HUES6 (cell line): Measurements from ENCODE around the gene DPP7.

ENCODE experiments used
- H3K27ac ChIP-seq: 2 replicates; pipeline ENCODE4 v1.7.0; 2013; ENCODE audit warnings: low read depth, mild to moderate bottlenecking, low read length, inconsistent platforms
- H3K27me3 ChIP-seq: 2 replicates; pipeline ENCODE4 v1.6.1; 2013; ENCODE audit warnings: low read length; ENCODE audit not compliant: control insufficient read depth, insufficient read depth
- H3K36me3 ChIP-seq: 2 replicates; pipeline ENCODE4 v1.6.1; 2013; ENCODE audit warnings: low read length; ENCODE audit not compliant: control insufficient read depth, insufficient read depth
- H3K4me1 ChIP-seq: 2 replicates; pipeline ENCODE4 v1.6.1; 2013; ENCODE audit warnings: low read length; ENCODE audit not compliant: control insufficient read depth, insufficient read depth
- H3K4me3 ChIP-seq: 2 replicates; pipeline ENCODE4 v1.5.1; 2013; ENCODE audit warnings: low read depth, low read length
- H3K9ac ChIP-seq: one replicate; pipeline ENCODE4 v1.6.1; 2013; ENCODE audit warnings: mild to moderate bottlenecking, low read length
- H3K9me3 ChIP-seq: 2 replicates; pipeline ENCODE4 v1.6.1; 2013; ENCODE audit warnings: low read depth, low read length; ENCODE audit not compliant: control insufficient read depth, insufficient read depth

DPP7 gene

DNA sequence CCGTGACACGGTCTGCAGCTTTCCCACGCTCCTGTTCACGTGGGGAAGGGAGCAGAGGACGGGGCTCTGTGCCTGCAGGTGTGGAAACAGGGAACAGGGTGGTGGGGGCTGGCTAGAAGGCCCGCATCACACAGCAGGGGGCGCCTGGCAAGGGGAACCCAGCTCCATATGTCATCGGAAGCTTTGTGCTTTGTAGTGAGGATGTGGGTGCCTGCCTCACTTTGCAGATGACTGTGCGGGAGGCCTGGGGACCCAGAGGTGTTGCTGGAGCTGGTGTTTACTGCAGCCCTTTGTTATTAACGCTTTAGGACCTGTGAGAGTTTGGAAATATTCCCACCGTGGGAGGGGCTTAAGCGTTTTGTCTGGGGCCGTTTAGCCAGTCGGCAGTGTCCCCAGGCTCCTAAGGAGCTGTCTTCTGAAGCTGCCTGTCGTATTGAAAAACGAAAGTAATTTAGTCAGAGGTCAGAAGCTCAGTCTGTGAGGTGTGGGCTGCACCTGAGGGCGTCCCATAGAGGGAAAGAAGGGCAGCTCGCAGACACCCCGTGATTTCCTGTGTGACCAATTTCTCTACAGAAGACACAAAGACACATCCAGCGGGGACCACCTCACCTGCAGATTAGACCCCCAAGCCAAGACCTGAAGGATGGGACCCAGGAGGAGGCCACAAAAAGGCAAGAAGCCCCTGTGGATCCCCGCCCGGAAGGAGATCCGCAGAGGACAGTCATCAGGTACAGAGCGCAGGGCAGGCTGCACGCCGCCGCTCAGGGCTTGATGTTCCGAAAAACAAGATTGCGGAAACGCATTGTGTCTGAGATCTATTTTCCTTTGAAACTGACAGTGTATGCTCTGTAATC, 18.6 kb downstream of the DPP7 start:
- Histone ChIP-seq H3K4me3 (no peak overlapping the region), H3K4me1 (no peaks in the 10 kb centered on the region), H3K9ac (no peak overlapping the region), H3K27ac (no peak overlapping the region), H3K36me3 (peaks cover 47% of the 10 kb centered on the region), H3K9me3 (no peaks in the 10 kb centered on the region), H3K27me3 (no peaks in the 10 kb centered on the region)

DNA sequence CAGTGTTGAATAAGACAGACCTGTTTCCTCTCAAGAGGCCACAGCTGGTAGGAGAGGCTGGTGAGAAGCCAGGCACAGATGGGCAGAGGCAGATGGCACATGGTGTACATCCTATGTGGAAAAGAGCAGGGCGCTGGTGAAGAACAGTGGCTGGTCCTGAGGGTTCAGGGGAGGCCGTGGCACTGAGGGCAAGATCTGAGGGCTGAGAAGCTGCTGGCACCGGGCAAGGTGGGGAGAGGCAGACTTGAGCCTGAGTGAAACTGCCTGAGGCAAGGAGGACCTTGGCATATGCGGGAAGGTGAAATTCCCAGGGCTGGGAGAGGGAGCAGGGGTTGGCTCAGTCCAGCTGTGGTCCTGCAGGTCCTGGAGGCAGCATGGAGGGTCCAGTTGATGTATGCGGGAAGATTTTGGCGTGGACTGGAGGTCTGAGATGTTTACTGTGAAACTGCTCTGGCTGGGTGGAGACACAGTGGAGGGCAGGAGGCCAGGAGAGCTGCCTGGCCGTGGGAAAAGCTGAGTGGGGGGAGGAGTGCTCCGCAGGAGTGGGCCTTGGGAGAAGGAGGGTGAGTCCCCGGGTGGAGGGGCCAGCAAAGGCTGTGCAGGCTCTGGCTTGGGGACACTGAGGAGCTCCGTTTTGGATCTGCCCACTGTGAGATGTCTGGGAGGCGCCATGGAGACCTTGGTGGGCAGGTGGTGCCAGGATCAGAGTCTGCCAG, 25.1 kb downstream of the DPP7 start:
- Histone ChIP-seq H3K9me3 (no peaks in the 10 kb centered on the region), H3K27me3 (peaks cover 3% of the 10 kb centered on the region; the same call in 1 of the 2 replicates), H3K9ac (no peak overlapping the region), H3K36me3 (peaks cover 13% of the 10 kb centered on the region), H3K4me3 (no peak overlapping the region), H3K4me1 (peaks cover 5% of the 10 kb centered on the region; the same call in 1 of the 2 replicates), H3K27ac (no peak overlapping the region)

DNA sequence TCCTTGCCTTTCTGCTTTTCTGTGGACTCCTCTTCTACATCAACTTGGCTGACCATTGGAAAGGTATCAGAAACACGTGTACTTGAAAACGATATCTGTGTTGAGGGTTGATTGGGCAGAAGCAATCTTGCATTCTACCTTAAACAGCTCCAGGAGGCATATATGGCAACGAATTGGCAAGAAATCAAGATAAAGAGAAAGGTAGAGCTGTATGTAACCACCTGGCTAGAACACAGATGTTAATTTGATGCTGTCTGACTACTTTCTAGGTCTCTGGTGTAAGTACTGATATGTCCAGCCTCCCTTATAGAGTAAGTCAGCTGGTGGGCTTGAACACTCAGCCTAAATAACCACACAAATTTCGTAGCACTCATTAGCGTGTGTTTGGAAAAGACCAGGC, 26.4 kb downstream of the DPP7 start:
- no peaks in the 10 kb centered on the region for H3K9me3 ChIP-seq
- H3K9ac ChIP-seq: no peak overlapping the region
- no peak overlapping the region for H3K27ac ChIP-seq
- H3K4me3 ChIP-seq: peak overlapping the region; percentile 74; the same call in 1 of the 2 replicates
- H3K27me3 ChIP-seq: peaks cover 3% of the 10 kb centered on the region; the same call in 1 of the 2 replicates
- H3K36me3 ChIP-seq: peaks cover 13% of the 10 kb centered on the region
- H3K4me1 ChIP-seq: peaks cover 14% of the 10 kb centered on the region; the same call in 1 of the 2 replicates

DNA sequence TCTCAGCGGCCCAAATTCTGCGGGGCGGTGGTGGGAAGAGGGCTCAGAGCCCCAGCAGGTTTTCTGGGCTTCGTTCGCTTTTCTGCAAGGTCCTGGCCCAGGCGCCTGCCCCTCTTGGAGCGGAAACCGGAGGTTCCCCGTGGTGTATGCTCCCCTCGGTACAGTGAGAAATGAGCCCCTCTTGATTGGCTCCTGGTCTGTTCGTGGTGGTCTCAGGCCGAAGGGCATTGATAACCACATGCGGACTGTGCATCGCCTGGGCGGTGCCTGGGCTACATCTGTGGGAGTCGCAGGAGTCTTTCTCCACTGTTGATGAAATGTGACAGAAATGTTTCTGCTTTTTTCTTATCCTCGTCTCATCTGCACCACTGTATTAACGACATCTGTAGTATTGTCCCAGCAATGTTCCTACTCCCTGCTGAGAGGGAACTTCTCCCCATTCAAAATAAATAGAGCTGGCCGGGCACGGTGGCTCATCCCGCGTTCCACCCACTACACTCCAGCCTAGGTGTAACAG, 27.1 kb downstream of the DPP7 start:
- peaks cover 13% of the 10 kb centered on the region for H3K36me3 ChIP-seq
- peaks cover 15% of the 10 kb centered on the region; the same call in 1 of the 2 replicates for H3K4me1 ChIP-seq
- peak overlapping the region; percentile 24; the same call in 1 of the 2 replicates for H3K27ac ChIP-seq
- H3K9me3 ChIP-seq: no peaks in the 10 kb centered on the region
- peak overlapping the region; percentile 61 for H3K9ac ChIP-seq
- H3K27me3 ChIP-seq: peaks cover 3% of the 10 kb centered on the region; the same call in 1 of the 2 replicates
- peak overlapping the region; percentile 74 for H3K4me3 ChIP-seq

DNA sequence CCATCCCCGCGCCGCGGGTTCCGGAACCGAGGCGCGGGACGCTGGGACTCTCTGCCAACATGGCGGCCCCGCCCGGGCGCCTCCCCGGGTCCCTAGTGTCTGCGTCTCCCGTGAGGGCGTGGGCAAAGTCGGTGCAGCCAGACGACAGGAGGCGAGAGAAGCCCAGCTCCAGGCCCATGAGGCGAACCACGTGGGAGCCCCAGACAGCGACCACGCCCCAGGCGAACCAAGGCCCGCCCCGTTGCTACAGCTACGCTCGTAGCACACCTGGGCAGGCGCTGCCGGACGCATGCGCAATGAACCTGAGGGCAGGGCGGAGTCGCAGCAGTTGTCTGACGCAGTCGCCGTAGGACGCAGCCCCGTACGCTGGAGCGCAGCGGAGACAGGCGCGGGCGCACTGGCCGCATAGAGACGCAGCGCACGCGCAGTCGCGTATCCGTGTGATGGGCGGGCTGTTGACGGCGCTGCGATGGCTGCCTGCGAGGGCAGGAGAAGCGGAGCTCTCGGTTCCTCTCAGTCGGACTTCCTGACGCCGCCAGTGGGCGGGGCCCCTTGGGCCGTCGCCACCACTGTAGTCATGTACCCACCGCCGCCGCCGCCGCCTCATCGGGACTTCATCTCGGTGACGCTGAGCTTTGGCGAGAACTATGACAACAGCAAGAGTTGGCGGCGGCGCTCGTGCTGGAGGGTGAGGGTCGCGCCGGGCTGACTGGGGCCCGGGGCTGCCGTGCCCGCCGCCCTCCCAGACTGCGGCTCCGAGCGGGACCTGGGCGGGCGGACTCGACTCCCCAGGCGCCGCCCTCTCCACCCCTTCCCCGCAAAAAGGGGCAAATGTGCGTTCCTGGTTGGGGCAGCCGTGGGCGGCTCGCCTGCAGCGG, 27.8 kb downstream of the DPP7 start, which contains the start of gene MAN1B1:
Gene MAN1B1 (plus strand): TSS at position 455 of the 878 bp plus-strand sequence. CDS start 15 bp downstream, at position 470.
- Histone ChIP-seq H3K4me1 (peaks cover 15% of the 10 kb centered on the region; the same call in 1 of the 2 replicates), H3K36me3 (peaks cover 20% of the 10 kb centered on the region), H3K4me3 (peak within 1 kb of the TSS; percentile 74), H3K9ac (peak within 1 kb of the TSS; percentile 75), H3K27me3 (peaks cover 3% of the 10 kb centered on the region; the same call in 1 of the 2 replicates), H3K27ac (peak within 1 kb of the TSS; percentile 46; the same call in 1 of the 2 replicates), H3K9me3 (no peaks in the 10 kb centered on the region)

DNA sequence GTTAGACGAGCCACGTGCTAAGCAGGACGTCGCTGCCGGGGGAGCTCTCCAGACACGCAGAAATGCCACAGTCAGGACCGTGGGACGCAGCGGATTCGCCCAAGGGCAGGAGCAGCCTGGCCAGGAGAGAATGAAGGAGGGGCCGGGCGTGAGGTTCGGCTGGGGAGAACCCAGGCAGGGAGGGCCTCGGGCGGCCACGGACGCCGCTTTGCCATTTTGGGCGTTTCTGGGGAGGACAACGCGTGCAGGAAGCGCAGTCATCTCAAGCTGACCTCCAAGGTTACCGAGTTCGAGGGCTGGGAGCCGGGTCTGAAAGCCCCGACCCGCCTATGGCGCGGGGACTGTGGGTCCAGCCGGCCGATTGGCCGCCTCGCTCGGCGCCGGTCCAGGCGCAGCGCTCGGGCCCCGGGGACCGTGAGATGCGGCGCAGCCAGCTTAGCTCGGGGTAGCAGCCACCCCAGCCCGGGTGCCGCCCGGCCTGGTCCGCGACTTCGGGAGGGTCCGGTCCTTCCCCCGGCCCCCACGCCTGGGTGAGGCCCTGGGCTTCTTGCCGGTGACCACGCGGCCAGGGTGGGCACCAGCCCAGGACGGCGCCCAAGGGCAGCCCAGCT, 28.5 kb downstream of the DPP7 start:
- H3K9me3 ChIP-seq: no peaks in the 10 kb centered on the region
- H3K4me3 ChIP-seq: peak overlapping the region; percentile 74
- peaks cover 3% of the 10 kb centered on the region; the same call in 1 of the 2 replicates for H3K27me3 ChIP-seq
- peak overlapping the region; percentile 75 for H3K9ac ChIP-seq
- peaks cover 15% of the 10 kb centered on the region; the same call in 1 of the 2 replicates for H3K4me1 ChIP-seq
- H3K27ac ChIP-seq: peak overlapping the region; percentile 46; the same call in 1 of the 2 replicates
- H3K36me3 ChIP-seq: peaks cover 20% of the 10 kb centered on the region

DNA sequence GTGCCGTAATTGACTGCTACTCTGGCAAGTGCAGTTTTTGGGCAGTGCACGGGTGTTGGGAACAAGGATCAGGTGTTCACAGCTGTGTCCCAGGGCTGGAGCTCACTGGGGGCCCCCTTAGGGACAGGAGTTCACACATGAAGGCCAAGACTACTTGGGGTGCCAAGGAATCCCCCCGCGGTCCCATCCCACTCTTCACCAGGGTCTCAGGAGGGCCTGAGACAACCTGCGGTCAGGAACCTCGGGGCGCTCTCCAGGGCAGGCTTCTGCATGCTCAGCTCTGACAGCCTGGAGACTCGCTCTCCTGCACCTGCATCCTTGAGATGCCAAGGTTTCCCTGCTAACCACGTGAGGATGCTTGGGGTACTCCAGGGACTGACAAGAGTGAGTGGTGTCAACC, 30.0 kb downstream of the DPP7 start:
- Histone ChIP-seq H3K9ac (no peak overlapping the region), H3K4me1 (peaks cover 15% of the 10 kb centered on the region; the same call in 1 of the 2 replicates), H3K36me3 (peaks cover 23% of the 10 kb centered on the region), H3K9me3 (no peaks in the 10 kb centered on the region), H3K4me3 (no peak overlapping the region), H3K27ac (no peak overlapping the region), H3K27me3 (peaks cover 14% of the 10 kb centered on the region)

DNA sequence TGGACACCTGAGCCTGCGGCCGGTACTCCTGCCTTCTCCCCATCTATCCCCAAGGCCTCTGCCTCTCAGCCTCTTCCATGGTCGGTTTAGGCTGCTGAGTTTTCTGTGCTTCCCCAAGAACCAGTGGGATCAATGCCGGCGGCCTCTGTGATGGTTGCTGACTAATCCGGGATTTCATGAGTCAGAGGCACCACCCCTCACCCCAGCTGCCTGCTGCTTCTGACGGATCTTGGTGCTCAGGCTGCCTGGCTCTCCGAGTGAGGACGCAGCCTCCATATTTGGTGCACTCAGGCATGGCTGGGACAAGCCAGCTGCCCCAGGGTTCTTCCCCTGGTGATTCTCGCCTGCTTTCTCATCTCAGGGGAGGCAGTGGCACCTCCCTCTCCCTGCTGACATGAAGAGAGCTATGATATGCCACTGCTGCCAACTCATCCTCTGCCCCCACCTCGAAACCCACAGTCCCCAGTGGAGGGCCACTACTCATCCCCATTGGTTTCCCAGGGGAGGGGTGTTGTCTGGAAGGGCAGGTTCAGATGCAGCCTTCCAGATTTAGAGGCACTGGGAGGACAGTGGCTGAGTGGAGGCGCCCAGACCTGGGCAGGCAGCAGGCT, 31.0 kb downstream of the DPP7 start:
- peak overlapping the region; percentile 36 for H3K9ac ChIP-seq
- H3K9me3 ChIP-seq: no peaks in the 10 kb centered on the region
- H3K4me3 ChIP-seq: no peak overlapping the region
- H3K36me3 ChIP-seq: peaks cover 22% of the 10 kb centered on the region
- no peak overlapping the region; the same call in 1 of the 2 replicates for H3K27ac ChIP-seq
- H3K27me3 ChIP-seq: peaks cover 24% of the 10 kb centered on the region
- peaks cover 19% of the 10 kb centered on the region for H3K4me1 ChIP-seq

DNA sequence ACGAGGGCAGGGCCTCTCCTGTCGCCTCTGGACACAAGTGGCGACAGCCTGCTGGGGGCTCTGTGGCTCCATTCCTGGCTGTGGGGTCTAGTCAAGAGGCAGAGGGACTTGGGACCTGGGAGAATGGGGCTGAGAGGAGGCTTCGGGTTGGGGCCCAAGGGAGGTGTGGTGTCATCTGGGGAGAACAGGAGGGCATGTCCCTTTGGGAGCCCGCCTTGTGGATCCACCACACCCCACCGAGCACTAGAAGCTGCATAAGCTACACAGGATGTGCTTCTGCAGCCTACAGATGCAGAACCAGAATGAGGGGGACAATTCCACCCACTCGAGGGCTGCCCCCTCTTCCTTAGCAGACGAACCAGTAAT, 31.6 kb downstream of the DPP7 start:
- H3K36me3 ChIP-seq: peaks cover 22% of the 10 kb centered on the region
- no peak overlapping the region for H3K9ac ChIP-seq
- H3K9me3 ChIP-seq: no peaks in the 10 kb centered on the region
- H3K27me3 ChIP-seq: peaks cover 30% of the 10 kb centered on the region
- peaks cover 22% of the 10 kb centered on the region for H3K4me1 ChIP-seq
- no peak overlapping the region for H3K4me3 ChIP-seq
- no peak overlapping the region for H3K27ac ChIP-seq
